Inferior parietal cortex (tissue), 1 donor: Measurements from ENCODE around the gene ZNF20.

ENCODE experiments used
- DNase-seq: peaks from one replicate; pipeline ENCODE4 v3.0.0-alpha.2; 2016; ENCODE audit errors: extremely low spot score

Gene ZNF20

DNA sequence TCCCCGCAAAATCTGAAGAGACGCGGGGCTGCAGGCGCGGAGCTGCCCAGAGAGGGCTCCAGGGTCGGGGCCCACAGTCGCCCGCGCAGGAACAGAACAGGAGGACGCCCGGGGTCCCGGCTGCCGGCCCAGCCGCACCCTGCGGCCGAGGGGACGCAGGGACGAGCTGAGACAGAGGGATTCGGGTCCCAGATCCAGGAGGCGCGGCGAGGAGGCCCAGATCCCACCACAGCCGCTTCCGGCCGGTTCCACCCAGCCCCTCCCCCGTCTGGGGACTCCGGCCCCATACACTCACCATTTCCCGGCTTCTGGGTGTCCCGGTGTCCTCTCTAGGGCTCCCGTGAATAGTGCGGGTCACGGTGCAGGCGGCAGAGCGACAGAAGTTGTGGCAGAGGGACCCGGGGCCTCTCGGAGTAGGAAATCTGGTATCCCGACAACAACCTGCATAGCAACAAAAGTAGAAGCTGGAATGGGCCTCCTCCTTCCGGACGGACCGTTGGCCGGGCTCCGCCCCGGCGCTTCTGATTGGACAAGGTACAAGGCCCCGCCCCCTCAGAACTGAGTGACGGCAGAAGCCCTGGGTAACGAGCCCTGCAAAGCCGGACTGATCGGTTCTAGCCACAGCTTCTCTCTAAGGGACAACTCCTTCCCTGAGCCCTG is at the start of gene ZNF20:
ZNF20 (minus strand) TSS at position 466 of the 660 bp plus-strand sequence; CDS start at position 298, 168 bp downstream.
- DNase-seq, result peak; percentile 94

DNA sequence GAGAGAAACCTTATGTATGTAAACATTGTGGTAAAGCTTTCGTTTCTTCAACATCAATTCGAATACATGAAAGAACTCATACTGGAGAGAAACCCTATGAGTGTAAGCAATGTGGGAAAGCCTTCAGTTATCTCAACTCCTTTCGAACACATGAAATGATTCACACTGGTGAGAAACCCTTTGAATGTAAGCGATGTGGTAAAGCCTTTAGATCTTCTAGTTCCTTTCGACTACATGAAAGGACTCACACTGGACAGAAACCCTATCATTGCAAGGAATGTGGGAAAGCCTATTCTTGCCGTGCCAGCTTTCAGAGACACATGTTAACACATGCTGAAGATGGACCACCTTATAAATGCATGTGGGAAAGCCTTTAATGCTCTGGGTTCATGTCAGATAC is 47.5 kb upstream of the ZNF20 start:
- no peak for DNase-seq

DNA sequence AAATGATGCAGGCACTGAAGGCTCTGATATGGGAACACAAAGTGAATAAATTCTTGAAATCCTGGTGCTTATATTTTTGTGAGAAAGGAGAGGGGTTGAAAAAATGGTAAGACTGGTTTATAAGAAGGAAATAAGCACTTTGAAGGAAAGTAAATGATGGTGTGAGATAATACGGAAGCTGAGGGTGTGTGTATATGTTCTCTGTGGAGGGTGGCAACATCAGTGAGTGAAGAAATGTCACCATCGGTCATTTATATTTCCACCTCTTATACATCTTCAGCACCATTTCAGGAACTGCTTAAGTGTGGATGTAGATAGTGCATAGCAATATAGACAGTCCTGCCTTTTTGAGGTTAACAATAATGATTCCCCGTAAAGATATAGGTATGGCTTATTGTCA is 40.2 kb upstream of the ZNF20 start:
- DNase-seq, result no peak

DNA sequence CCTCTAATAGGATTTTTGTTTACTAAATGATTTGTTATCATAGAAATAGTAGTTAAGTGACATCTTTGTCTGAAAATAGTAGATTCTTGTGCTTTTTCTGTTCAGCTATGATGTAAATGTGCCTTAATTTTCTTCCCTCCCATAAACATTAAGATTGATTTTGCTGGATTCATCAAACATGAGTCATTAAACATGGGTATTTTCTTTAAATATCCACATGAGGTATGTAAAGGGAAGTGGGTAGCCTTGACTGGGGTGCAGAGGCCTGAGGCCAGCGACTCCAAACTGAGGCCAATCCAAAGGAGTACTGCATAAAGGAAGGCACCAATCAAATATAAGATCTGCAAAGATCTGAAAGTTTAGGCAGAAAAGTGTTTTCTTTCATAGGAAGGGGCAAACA is 26.5 kb upstream of the ZNF20 start:
- no peak for DNase-seq

DNA sequence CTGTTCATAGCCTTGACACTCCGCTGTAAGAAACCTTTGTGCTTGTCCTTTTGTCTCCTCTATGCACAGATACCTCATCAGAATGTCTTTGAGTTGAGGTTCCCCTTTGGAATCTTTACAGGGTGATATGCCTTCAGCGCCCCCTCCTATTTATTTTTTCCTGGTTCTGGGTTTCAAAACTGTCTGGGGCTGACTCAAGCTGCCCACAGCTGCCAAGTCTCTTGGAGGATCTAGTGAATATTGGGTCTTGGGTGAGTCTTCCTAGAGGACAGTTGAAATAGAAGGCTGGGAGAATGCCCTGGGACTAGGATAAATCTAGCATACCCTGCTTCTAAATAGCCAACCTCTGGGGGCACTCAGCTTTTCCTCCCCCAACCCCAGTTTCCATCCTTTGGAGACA is 23.7 kb upstream of the ZNF20 start:
- no peak for DNase-seq

DNA sequence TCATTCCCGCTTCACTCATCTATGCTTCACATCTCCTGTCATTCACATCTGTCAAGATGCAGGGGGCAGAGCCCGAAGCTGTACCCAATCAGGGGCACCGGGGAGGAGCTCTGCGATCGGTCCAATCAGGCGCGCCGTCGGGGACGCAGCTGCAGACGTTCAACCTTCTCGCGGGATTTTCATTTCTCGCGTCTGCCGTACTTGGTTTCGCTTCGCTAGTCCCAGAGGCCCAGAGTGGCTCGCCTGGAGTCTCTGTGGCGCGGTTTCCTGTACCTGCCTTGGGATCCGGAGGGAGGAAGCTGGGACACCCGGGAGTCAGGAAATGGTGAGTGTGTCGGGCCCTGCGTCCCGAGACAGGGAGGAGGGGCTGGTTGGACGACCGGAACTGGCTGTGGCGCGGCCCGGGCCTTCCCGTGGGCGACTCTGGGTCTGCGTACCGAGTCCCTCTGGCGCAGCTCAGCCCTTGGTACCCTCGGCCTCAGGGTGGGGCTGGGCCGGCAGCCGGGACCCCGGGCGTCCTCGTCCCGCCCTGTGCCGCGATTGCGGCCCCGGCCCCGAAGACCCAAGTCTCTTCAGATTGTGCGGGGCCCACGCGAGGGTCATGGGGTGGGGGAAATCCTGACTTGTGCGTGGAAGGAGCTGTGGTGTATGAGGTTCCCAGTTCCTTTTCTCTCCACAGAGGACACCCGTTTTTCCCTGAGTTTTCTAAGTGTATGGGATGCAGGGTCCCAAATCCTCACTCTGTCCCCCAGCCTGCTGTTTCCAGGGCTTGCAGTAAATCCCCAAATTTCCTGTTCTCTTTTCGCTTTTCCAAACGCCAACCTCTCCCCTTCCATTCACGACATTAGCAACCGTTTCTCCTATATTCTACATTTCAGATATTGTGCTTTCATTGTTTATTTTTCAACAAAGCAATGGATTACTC is 23.0 kb upstream of the ZNF20 start, which contains the start of gene ZNF136:
ZNF136 (plus strand) TSS at position 215 of the 925 bp plus-strand sequence; CDS start at position 323, 108 bp downstream.
- DNase-seq, result peak; percentile 93

DNA sequence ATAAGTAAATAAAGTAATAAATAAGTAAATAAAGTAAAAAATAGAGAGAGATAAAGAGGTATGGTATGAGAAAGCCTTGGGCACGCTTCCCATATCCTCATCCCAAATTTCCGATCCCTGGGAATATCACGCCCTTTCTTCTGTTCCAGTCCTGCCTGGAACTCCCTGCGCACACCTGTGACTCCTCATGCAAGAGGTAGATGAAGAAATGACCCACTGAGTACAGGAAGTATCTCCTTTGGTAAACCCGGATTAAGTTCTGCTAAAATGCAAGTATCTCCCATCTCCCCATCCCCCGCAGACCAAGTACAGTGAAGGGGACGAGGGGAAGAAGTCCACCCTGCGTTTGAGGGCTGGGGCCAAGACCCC is 22.3 kb upstream of the ZNF20 start:
- no peak for DNase-seq

DNA sequence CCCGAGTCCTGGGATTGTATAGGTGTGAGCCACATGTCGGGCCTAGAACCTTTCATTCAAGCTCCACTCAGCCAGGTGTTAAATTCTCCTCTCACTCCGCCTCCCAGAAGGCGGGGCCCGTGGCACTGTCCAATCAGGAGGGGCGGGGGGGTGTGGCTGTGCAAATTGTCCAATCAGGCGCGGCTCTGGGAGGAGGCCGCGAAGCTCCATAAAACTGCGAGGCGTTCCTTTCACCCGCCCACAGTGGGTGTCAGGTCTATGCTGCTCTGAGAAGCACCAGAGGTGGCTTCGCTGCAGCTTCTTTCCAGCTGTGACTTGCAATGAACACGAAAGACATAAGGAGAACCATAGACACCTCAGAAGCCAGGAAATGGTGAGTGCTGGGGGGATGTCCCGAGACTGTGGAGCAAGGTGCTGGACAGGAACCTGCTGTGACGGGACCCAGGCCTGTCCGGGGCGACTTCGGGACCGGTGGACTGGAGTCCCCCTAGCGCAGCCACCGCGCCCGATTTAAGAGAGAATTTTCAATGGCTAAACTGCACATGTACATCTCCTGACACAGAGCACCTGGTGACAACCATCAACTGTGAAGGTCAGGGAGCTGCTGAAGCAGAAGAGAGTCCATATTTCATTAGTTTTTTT is 19.7 kb upstream of the ZNF20 start:
- DNase-seq, result no peak

DNA sequence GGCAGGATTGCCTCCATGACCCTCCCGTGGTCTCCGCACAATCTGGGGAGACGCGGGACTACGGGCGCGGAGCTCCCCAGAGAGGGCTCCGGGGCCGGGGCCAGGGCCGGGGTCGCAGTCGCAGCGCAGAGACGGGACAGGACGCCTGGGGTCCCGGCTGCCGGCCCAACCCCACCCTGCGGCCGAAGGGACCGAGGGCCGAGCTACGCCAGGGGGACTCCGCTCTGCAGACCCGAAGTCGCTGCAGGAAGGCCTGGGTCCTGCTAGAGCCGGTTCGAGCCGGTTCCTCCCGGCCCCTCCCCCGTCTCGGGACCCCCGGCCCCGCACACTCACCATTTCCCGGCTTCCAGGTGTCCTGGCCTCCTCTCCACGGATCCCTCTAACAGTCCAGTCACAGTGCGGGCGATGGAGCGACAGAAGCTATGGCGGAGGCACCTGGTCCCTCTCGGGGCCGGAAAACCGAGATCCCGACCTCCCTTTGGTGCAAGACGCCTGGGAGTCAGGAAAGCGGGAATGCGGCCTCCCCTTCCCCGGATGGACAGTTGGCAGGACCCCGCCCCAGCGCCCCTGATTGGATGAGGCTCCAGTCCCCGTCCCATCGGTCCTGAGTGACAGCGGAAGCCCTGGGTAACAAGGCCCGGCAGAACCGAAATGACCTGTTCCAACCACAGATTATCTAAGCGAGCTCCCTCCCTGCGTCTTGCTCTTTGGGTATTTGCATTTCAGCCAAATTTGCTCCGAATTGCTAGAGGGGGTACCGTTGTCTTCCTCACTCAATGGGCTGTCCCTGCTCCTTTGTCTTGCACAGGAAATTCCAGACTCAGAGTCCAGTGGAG is 16.3 kb upstream of the ZNF20 start, which contains the start of gene ZNF625:
ZNF625 (minus strand) TSS at position 512 of the 836 bp plus-strand sequence; CDS start at position 336, 176 bp downstream.
- DNase-seq, result peak; percentile 81

DNA sequence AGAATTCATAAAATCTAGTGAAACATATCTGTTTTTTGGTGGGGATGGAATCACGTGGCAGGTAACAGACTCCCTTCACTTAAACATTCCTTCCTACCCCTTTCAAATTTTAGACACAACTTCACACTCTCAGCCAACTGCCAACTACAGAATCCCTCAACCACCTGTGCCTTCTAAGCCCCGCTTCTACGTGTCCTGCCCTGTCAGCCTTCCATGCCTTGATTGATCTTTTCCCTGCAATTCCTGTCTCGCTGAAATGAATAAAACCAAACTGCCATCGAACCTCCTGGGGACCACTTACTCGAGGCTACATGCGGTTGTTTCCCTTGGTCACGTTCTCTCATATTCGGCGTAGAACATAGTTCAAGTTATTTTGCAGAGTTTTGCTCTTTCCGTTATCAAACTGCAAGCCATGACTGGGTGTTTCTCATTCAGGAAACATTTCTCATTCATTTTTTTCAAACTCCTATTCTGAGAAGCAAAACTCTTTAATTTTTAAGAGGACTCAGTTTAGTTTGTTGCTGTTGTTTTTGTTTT is 15.2 kb upstream of the ZNF20 start:
- DNase-seq, result no peak

DNA sequence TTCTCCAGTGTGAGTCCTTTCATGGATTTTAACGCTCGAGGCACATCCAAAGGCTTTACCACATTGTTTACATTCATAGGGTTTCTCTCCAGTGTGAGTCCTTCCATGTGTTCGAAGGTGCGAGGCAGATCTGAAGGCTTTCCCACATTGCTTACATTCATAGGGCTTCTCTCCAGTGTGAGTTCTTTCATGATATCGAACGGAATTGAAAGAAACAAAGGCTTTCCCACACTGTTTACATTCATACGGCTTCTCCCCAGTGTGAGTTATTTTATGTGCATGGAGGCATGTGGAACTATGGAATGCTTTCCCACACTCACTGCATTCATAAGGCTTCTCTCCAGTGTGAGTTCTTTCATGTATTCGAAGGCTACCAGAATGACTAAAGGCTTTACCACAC is 5.2 kb upstream of the ZNF20 start:
- DNase-seq, result no peak

DNA sequence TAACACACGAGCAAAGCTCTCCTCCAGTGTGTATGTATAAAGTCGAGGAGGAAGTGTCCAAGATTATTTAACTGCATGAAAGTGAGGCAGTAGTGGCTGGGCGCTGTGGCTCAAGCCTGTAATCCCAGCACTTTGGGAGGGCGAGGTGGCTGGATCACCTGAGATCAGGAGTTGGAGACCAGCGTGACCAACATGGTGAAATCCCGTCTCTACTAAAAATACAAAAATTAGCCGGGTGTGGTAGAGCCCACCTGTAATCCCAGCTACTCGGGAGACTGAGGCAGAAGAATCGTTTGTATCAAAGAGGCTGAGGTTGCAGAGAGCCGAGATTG is 1.2 kb upstream of the ZNF20 start:
- no peak for DNase-seq

DNA sequence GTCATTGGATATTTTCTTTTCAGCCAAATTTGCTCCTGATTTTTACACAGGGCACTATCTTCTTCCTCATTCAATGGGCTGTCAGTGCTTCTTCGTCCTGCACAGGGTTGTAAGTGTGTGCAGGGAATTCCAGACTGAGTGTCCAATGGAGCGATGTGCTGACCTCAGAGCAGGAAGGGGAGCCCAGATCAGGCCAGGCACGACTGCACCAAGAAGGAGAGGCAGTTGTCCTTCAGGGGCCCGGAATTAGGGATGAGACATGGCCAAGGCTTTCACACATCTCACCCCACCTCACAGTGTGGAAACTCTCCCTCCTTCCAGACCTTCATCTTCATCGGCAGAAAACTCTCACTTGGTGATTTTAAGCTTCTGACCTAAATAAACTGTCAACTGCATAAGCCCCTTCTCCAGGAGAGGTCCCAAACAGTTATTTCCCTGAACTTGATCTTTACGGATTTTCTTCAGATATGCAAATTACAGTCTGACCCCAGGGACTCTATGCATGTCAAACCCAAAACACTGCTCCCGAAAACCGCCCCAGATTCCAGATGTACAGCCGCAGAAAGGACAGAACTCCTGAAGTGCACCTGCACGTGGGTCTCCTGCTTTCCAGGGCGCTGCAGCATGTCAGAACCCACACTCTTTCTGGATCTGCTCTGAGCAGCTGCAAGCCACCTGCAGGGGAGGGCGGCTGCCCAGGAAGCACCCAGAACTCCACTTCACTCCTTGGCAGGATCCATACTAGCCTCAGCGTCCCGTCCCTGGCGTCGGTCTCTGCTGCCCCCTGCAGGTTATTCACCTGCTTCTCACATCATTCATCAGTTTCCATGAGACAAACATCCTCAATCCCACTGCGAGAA is 625 bp upstream of the ZNF20 start:
- peak; percentile 94 for DNase-seq

DNA sequence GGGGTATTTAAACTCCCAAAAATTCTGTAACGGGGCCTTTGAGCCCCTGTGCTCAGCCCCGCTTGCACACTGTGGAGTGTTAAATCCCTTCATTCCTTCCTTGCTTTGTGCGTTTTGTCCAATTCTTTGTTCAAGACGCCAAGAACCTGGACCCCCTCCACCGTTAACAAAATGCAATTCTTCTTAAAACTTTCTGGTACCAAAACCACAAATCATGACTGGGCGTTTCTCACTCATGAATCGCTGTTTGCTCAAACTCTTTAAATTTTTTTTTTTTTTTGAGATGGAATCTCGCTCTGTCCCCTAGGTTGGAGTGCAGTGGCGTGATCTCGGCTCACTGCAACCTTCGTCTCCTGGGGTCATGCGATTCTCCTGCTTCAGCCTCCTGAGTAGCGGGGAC is 881 bp downstream of the ZNF20 start:
- DNase-seq, result no peak

DNA sequence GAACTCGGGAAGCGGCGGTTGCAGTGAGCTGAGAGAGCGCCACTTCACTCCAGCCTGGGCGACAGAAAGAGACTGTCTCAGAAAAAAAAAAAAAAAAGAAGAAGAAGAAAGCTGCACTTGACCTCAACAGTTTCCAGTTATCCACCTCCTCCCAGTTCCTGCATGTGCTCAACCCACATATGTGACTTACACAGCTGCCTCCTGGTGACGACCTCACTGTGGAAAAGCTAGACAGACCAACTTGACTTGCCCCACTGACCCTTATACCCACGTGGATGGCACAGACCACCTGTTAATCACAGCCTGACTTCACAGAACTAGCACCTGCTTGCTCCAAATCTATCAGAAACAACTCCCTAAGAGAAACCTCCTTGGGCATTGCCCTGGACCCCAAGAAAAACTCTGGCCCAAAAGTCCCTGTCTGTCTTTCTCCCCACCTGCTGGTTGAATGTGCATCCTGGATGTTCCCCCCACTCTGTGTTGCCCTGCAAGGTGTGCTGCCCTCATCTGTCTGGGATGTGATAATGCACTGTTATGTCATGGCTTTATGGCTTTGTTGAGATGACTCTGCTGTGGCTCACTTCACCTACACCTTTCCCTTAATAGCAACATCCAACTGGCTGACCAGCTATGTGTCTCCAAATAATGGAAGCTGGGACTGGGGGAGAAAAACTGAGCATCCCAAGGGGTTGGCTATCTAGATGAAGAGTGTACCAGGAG is 2.8 kb downstream of the ZNF20 start:
- DNase-seq, result no peak

DNA sequence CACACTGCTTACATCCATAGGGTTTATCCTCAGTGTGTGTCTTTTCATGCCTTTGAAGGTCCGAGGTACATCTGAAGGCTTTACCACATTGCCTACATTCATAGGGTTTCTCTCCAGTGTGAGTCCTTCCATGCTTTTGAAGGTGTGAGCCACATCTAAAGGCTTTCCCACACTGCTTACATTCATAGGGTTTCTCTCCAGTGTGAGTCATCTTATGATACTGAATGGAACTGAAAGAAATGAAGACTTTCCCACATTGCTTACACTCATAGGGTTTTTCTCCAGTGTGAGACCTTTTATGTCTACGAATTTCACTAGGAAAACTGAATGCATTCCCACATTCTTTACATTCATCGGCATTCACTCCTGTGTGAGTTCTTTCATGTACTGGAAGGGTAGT is 7.1 kb downstream of the ZNF20 start:
- DNase-seq, result no peak

DNA sequence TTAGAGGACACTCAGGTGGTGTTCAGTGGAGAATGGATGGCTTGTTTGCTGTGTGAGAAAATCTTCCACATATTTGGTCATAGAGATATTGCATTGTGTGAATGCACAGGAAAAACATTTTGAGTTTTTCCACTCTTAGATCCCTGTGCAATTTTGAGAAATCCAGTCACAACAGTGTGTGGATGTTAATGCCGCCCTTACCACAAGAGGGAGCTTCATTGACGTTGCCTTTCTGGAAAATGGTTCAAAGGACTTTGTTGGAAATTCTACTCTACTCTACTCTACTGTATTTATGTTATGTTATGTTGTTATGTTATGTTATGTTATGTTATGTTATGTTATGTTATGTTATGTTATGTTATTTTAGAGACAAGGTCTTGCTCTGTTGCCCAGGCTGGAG is 13.4 kb downstream of the ZNF20 start:
- DNase-seq, result peak; percentile 10

DNA sequence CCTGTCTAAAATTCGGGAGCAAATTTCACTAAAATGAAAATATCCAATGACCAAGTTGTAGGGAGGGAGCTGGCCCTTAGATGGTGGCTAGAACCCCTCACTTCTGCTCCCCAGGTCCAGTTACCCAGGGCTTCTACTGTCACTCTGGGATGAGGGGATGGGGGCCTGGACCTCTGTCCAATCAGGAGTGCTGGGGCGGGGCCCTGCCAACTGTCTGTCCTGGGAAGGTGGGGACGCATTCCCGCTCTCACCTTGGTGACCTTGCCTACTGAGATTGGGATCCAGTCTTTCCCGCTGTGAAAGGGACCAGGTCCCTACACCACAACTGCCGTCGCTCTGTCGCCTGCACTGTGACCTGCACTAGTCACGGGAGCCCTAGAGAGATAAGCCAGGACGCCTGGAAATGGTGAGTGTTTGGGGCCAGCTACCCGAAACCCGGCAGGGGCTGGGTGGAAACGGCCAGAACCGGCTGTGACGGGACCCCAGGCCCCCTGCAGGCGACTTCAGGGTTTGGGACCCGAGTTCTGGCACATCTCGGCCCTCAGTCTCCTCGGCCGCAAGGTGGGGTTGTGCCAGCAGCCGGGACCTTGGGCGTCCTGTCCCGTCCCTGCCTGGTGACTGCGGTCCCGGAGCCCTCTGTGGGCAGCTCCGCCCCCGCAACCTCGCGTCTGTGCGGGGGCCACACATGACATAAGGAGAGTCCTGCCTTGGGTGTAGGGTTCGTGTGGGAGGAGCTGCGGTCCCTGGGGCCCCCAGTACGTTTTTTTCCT is 22.8 kb downstream of the ZNF20 start:
- DNase-seq, result no peak

DNA sequence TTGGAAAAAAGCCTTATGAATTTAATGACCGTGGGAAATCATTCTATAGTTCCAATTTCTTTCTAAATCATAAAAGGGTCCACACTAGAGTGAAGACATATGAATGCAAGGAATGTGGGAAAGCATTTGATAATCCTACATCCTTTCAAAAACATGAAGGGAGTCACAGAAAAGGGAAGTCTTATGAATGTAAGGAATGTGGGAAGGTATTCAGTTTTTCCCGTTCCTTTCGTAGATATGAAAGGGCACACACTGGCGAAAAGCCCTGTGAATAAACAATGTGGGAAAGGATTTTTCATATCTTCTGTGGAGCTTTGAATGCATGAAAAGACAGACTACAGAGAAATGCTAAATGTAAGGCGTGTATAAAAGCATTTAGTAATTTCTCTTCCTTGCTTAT is 27.0 kb downstream of the ZNF20 start:
- DNase-seq, result no peak
